GM21786 (cell line): Measurements from ENCODE around the gene GAMT.
A peak's percentile ranks its signal among the peaks of the same experiment; 100 is the strongest.
"Not testable (repeated sequence)": the region's sequence is repeated elsewhere in the genome, so short reads cannot be mapped to it uniquely, and the experiment has no call there.

Experiments
- ATAC-seq: cut with Tn5 transposase; IDR thresholded peaks from one replicate; pipeline ENCODE4 v1.9.1; 2021; ENCODE audit not compliant: unreplicated experiment

Gene GAMT

GRCh38 chr19:1401138-1401888 lies at the start of gene GAMT:
GAMT (minus strand) TSS chr19:1401542; CDS start chr19:1401476, 66 bp downstream.
- ATAC-seq = no peak

- ATAC-seq = no peak
Measured at GRCh38 chr19:1449467-1450442, 48.4 kb upstream of the GAMT start, which contains the start of gene APC2. APC2 (plus strand) TSS chr19:1450121; CDS start chr19:1453002, 2,881 bp downstream.

DNA sequence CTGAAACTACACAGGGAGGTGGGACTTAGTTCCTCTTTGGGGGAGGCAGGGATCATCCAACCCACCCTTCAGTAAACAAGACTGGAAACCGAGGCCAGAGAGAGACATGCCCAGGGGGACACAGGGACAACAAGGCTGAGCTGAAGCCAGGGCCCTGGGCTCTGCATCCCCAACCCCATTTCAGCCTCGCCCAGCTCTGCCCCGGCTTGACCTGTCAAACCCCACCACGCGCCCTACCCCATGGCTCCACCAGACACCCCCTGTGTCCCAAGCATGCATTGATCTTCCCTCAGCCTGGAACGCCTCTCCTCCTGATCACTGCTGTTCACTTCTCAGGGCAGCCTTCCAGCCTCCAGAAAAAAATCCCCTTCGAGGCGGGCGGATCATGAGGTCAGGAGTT lies 46.6 kb upstream of the GAMT start:
- no peak for ATAC-seq

- ATAC-seq = no peak
Measured at GRCh38 chr19:1447504-1447903, 46.2 kb upstream of the GAMT start.

- ATAC-seq = no peak
Measured at GRCh38 chr19:1446713-1447481, 45.6 kb upstream of the GAMT start.

DNA sequence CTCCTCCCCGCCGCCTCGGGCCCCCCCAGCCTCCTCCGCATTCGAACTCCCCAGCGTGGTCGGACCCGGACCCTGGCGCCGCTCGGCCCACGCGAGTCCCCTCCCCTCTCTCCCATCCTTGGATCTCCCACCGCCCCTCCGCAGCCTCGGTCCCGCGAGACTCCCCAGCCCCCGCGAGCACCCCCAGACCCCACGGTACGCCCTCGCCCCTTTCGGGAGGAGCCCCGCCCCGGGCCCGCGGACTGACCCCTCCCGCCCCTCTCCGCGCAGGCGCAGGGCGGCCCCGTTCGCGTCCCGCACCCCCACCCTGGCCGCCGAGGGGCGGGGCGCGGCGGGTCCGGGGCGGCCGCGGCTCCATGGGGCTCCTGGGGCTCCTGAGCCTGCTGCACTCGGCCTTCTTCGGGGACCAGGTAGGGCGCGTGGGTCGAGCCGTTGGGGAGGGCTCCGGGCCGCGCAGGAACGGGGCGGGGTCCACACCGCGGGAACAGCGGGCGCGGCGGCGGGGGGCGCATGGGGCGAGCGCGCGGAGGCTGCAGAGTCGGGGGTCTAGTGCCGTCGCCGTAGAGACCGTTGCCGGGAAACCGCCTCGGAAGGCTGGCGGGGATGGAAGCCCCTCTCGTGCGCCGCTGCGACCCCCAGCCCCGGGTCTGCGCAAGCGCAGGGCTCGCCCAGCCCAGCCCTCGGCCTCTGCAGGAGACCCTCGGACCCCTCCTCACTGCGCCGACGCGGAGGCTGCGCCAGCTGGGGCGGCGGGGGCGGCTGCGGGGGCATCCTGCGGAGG lies 44.8 kb upstream of the GAMT start:
- no peak for ATAC-seq

DNA sequence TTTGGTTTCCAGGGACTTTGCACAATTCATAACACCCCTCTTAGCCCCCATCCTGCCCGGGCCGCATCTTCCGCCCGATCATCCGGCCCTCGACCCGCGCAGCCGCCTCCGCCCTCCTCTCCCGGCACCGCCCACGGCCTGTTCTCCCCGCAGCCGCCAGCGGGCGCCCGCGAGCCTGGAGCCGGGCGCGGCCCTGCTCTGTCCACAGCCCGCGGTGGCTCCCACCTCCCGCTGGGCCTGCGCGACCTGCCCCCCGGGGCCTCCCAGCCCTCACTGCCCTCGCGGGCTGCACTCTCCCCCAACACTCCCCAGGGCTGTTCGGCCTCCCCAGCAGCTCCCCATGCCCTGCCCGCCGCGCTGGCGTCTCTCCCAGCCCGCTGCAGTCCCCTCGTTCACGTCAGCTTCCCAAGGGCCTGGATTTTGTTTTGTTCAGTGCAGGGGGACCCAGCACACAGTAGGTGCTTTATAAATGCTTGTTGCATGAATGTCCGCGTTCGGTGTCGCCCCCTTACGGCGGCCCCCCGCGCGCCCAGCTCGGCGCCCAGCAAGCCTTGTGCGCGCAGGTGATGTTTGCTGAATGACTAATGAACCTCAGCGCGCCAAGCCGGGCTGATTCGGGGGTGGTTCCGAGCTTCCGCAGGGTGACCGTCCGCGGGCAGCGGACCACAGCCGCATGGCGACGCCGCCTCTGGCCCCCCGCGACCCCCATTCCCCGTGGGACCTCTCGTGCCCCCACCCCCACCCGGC lies 44.0 kb upstream of the GAMT start:
- no peak for ATAC-seq

DNA sequence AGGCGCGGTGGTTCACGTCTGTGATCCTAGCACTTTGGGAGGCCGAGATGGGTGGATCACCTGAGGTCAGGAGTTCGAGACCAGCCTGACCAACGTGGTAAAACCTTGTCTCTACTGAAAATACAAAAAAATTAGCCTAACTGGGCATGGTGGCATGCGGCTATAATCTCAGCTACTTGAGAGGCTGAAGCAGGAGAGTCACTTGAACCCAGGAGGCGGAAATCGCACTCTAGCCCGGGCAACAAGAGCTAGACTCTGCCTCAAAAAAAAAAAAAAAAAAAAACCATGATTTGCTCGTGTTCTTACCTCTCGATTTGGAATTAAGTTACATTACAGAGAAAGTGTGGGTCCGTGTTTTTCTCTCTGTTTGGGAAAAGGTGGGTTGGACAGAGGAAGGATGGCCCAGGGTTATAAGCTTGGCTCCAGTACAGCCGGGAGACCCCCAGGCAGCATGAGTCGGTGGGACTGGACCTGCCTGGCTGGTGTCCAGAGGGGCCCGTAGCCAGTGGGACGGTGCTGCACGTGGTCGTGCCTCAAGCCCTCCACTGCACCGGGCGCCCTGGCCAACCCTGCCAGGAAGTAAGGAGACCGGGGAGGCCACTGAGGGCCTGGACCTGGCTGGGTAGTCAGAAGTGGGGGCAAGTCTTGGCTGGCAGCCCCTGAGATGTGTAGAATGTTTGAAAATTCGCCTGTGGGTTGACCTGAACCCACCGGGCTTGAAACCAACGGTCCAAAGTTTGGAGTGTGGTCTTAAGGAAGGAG lies 40.5 kb upstream of the GAMT start:
- ATAC-seq = no peak

GRCh38 chr19:1441022-1441426 lies 39.7 kb upstream of the GAMT start:
- ATAC-seq = no peak

DNA sequence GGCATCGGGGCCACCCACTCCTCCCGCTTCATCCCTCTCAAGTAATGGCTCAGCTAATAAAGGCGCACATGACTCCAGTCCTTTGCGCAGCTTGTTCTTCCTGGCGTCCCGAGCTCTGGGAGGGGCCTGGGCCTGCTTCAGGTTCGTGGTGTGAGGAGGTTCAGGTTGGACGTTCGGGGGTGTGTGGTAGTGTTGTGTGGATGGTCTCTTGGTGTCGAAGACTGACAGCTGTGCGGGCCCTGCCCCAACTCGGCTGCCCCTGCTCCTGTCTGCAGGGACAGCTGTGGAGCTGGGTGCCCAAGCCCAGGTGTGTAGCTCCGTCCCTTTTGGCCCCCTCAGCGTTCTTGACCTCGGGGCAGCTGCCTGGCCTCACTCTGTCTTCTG lies 39.1 kb upstream of the GAMT start:
- no peak for ATAC-seq

- not testable (repeated sequence) for ATAC-seq
Measured at GRCh38 chr19:1439525-1440417, 38.4 kb upstream of the GAMT start.

- no peak for ATAC-seq
Measured at GRCh38 chr19:1438933-1439354, 37.6 kb upstream of the GAMT start.

DNA sequence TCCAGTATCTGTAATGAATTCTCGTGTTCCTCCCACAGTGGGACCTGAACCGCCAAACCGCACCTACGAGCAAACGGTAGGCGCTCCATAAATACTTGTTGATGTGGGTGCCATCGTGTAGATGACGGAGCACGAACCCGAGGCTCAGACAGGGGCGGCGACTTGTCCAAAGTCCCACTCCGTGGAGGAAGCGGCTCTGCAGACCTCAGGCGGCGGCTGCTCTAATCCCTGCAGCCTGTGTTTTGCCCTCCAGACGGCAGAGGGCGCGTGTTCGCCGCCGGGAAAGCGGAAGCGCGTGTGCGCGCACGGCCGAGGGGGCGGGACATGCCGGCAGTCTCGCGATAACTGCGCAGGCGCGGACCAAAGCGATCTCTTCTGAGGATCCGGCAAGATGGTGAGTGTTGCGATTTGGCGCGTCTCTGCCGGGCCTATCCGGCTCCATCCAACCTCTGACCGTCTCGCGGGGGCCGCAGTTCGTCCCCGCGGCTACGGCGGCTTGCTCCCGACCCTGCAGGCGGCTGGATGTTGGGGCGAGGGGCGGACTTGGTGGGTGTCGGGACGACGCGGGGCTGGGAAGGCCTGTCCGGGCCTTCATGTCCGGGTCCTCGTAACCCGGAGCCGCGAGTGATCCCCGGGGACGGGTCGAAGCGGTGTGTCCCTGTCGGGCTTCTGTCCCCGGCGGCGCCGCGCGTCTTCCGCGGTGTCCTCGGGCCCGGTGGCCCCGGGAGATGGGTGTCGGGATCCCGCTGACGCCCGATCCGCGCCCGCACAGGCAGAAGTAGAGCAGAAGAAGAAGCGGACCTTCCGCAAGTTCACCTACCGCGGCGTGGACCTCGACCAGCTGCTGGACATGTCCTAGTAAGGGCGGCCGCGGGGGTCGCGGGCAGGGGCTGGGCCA lies 36.9 kb upstream of the GAMT start, which contains the start of gene RPS15:
RPS15 (plus strand) TSS at position 362 of the 898 bp plus-strand sequence; CDS start at position 392, 30 bp downstream.
- peak; percentile 75 for ATAC-seq

DNA sequence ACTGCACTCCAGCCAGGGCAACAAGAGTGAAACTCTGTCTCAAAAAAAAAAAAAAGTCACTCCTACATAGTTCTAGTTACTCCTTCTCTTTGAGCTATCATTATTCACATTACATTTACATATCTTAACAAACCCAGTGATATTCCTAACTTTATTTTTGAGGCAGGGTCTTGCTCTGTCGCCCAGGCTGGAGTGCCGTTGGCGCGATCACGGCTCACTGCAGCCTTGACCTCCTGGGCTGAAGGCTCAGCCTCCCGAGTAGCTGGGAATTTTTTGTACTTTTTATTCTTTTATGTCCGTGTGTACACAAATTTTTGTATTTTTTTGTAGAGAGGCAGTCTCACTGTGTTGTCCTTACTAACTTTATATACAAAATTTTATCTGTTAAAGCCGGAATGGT lies 36.3 kb upstream of the GAMT start:
- ATAC-seq = no peak

DNA sequence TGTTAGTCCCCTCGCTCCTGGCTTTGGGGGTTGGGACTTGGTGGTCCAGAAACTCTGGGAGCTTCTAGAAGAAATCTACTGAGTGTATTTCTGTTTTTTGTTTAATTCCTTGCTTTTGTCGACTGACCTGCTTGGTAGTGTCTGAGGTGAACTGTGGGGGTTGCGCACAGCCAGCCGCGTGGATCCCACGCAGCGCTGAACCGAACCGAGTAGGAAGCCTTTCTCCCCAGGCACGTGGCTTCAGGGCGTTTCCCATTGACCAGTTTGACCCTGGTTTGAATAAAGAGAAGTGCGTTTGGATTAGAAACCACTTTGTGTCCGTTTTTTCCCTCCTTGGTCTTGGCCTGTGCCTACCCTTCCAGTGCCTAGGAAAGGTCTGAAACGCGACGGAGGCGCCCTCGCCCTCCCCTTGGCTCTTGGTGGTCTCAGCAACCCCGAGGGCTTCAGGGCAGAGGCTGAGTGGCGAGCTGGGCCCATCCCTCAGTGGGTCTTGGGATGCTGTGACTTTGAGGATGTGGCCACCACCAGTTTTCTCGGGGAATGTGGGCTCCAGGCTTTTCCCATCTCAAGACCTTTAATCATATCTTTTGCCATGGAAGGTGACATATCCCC lies 34.1 kb upstream of the GAMT start:
- ATAC-seq = no peak

- no peak for ATAC-seq
Measured at GRCh38 chr19:1434577-1435060, 33.3 kb upstream of the GAMT start.
